WERI-Rb-1 (cell line): ENCODE data around the gene ABHD12.
A peak's percentile ranks its signal among the peaks of the same experiment; 100 is the strongest.

ENCODE experiments used
- DNase-seq: peaks from one replicate; pipeline ENCODE4 v3.0.0-alpha.2; 2020
- H3K27ac ChIP-seq: fragments of 250-450 bp; sonication (Bioruptor Pico); 2 replicates; pipeline ENCODE4 v1.5.1; 2020; ENCODE audit warnings: mild to moderate bottlenecking, moderate library complexity
- H3K27me3 ChIP-seq: fragments of 250-450 bp; sonication (Bioruptor Pico); 2 replicates; pipeline ENCODE4 v1.5.1; 2021; ENCODE audit warnings: mild to moderate bottlenecking, low read depth, moderate library complexity; ENCODE audit not compliant: insufficient read depth, severe bottlenecking
- H3K36me3 ChIP-seq: fragments of 250-450 bp; sonication (Bioruptor Pico); 2 replicates; pipeline ENCODE4 v1.5.1; 2020; ENCODE audit warnings: mild to moderate bottlenecking, moderate library complexity
- H3K4me3 ChIP-seq: 2 replicates; pipeline ENCODE4 v1.5.1; 2011; ENCODE audit warnings: low read depth, mild to moderate bottlenecking, control low read depth, low read length
- H3K9me3 ChIP-seq: fragments of 250-450 bp; sonication (Bioruptor Pico); 2 replicates; pipeline ENCODE4 v1.5.1; 2021; ENCODE audit warnings: mild to moderate bottlenecking, moderate library complexity; ENCODE audit not compliant: severe bottlenecking
- CTCF ChIP-seq: IDR thresholded peaks from 2 replicates; pipeline ENCODE4 v1.5.1; 2011; ENCODE audit warnings: low read depth, mild to moderate bottlenecking, control low read depth, inconsistent platforms, low read length

The ABHD12 gene

GRCh38 chr20:25390538-25391528, at the start of gene ABHD12:
ABHD12 (minus strand) TSS chr20:25390835; CDS start chr20:25390703, 132 bp downstream.
- Histone ChIP-seq H3K36me3 (peaks cover 4% of the 10 kb centered on the region), H3K27ac (peak within 1 kb of the TSS; percentile 83), H3K27me3 (no peaks in the 10 kb centered on the region), H3K4me3 (peak within 1 kb of the TSS; percentile 84), H3K9me3 (no peaks in the 10 kb centered on the region)
- DNase-seq: peak; percentile 96
- TF ChIP-seq CTCF: 0 out of 2 replicates have a peak, but pooled peaks have one; percentile 0

GRCh38 chr20:25439328-25439727, 48.7 kb upstream of the ABHD12 start:
- Histone ChIP-seq H3K9me3 (no peaks in the 10 kb centered on the region), H3K4me3 (no peak overlapping the region), H3K27ac (no peak overlapping the region), H3K36me3 (peaks cover 51% of the 10 kb centered on the region), H3K27me3 (no peaks in the 10 kb centered on the region)
- TF ChIP-seq CTCF: no peak
- no peak for DNase-seq

- no peak for TF ChIP-seq CTCF
- H3K27me3 ChIP-seq: no peaks in the 10 kb centered on the region
- H3K27ac ChIP-seq: no peak overlapping the region
- H3K36me3 ChIP-seq: peaks cover 55% of the 10 kb centered on the region
- no peak overlapping the region for H3K4me3 ChIP-seq
- DNase-seq: no peak
- H3K9me3 ChIP-seq: no peaks in the 10 kb centered on the region
Measured at GRCh38 chr20:25437153-25437581, 46.5 kb upstream of the ABHD12 start.

GRCh38 chr20:25424536-25424935, 33.9 kb upstream of the ABHD12 start:
- Histone ChIP-seq H3K4me3 (no peak overlapping the region), H3K27me3 (no peaks in the 10 kb centered on the region), H3K27ac (no peak overlapping the region), H3K36me3 (peaks cover 58% of the 10 kb centered on the region), H3K9me3 (no peaks in the 10 kb centered on the region)
- DNase-seq: no peak
- no peak for TF ChIP-seq CTCF

GRCh38 chr20:25422032-25422431, 31.4 kb upstream of the ABHD12 start:
- no peak for TF ChIP-seq CTCF
- peaks cover 62% of the 10 kb centered on the region for H3K36me3 ChIP-seq

More at GRCh38 chr20:25422032-25422431, 31.4 kb upstream of the ABHD12 start:
- Histone ChIP-seq H3K27ac (no peak overlapping the region), H3K9me3 (no peaks in the 10 kb centered on the region), H3K27me3 (no peaks in the 10 kb centered on the region), H3K4me3 (no peak overlapping the region)
- no peak for DNase-seq
